GM21528 (cell line): ENCODE measurements around the gene SENP5.
A peak's percentile ranks its signal among the peaks of the same experiment; 100 is the strongest.

Experiments used
- ATAC-seq: cut with Tn5 transposase; IDR thresholded peaks from one replicate; pipeline ENCODE4 v1.9.1; 2021; ENCODE audit warnings: mild to moderate bottlenecking, moderate library complexity; ENCODE audit not compliant: unreplicated experiment, low FRiP score

SENP5 gene

DNA sequence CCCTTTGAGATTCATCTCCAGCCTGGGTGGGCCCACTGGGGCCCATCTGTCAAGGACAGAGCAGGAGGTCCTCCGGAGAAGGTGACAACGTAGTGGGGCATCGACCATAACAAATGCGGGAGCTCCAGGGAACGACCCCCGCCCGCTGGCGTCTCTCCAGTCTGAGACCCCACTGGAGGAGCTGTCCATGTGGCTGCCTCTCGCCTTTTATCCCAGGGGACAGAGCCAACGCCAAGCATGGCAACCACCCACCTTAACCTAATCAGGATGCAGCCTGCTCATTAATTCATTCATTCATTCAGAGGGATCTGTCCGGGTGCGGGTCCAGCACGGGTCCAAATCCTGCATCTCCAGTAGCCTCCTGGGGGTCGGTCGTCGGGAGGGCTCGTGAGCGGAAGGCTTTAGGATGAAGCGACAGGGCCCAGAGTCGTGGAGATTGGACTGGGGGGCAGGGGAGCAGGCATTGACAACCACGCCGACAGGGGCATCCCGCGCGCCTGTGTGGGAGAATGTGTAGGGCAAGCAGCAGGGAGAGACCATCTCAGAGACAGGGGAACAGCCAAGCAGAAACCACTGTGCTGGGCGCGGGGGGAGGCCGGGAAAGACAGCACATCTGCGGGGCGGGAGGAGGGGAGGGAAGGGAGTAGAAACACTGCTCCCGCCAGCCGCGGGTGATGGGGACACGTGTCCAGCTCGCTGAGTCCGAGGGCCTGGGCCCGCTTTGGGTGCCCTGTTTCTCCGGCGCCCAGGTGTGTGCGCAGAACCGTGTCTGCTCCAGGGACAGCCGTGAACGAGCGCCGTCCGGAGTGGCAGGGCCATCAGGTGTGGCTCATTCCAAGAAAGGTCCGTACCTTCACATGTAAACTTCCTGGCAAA, 99.0 kb downstream of the SENP5 start:
- ATAC-seq, result no peak

DNA sequence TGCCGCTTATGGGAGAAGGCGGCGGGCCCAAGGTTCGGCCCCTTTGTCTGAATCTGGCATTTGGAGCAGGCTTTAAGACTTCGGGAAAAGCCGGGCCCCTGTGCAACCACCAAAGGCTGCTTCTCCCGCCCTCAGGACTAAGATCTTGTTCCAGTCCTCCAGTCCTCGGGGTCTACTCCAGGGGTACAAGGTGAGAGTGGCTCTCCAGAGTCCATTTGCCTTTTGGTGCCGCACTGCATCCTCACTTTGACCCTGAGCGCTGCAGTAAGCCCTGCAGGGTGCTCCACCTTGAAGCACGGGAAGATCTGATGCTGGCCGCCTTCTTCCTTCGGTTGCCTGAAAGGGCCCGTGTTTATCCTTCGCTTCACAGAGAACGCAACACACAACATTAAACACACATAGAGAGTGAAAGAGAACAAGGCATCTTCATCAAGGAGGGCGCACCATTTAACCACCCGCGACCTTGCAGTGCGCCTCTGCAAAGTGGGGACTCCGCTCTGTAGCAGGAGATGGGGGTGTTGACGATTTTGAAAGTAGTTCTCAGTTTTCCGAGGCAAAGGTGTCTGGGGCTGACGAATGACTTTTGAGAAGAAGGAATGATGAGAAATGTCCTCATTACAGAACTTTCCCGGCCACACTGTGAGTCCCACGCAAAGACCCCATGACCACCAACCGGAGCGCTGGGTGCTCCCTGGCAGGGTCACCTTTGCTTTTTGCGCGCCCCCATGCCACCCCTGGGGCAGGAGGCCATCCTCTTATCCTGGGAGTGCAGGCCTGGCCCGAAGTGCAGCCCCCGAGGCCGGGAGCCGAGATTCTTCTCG, 99.9 kb downstream of the SENP5 start:
- ATAC-seq, result no peak

DNA sequence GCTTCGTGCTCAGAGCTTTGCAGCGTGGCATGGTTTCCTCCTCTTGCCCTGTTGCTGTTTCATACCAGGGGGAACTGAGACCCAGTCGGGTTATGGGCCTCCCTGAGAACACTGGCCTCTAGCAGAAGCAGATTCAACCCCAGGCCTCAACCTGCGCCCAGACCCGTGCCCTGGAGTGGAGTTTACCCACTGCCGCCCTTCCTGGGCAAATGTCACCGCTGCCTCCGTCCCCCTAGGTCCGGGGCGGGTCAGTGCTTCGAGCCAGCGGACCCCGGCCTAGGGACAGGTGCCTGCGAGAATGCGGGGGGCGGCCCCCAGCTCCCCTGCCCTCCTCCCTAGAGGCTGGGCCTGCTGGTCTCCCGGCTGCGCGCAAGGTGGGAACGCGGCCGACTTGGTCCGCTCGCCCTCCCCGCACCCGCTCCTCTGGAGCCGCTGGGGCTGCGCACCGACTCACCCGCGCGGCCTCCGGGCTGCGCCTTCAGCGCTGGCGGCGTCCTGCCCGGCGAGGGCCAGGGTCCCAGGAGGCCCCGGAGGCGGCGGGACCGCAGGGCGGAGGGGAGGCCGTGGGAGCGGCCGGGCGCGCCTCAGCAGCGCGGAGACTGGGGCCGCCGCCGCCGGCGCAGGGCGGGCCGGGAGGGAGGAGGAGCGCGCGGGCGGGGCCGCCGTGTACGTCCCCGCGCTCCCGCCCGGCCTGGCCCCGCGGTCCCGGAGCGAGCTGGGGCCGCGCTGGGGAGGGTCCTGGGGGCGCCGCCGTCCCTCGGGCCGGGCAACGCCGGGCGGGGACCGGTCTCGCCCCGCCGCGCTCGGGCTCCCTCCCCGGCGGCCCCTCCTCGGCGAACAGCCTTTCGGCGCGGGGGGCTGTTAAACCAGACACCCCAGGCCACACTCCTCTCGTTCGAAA, 100.8 kb downstream of the SENP5 start, which contains the start of gene PIGZ:
TSS of gene PIGZ (minus strand) at position 601 of the 901 bp plus-strand sequence. CDS start 16,802 bp downstream, outside the sequence.
- peak; percentile 62 for ATAC-seq

DNA sequence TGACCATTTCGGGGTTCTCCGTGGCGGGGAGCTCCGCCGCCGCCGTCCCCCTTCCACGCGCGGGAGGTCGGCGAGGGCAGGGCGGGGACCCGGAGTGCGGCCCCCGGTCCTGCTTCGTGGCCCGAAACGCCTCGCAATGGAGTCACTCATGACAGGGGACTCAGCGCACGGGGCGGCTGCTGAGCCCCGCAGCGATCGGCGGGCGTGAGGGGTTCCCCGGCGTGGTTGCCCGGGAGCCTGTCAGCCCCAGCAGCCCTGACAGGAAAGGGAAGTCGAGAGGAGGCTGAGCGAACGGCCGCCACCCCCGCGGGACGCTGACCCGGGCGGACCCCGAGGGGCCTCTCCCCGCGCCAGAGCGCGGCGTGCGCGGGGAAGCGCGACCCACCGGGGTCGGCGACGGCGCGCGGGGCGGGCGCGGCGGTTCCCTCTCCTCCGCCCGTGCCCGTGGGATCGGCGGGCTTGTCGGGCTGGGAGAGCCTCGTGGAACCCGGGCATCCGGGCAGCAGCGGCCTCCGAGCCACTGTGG, 101.5 kb downstream of the SENP5 start:
- ATAC-seq, result peak; percentile 58

DNA sequence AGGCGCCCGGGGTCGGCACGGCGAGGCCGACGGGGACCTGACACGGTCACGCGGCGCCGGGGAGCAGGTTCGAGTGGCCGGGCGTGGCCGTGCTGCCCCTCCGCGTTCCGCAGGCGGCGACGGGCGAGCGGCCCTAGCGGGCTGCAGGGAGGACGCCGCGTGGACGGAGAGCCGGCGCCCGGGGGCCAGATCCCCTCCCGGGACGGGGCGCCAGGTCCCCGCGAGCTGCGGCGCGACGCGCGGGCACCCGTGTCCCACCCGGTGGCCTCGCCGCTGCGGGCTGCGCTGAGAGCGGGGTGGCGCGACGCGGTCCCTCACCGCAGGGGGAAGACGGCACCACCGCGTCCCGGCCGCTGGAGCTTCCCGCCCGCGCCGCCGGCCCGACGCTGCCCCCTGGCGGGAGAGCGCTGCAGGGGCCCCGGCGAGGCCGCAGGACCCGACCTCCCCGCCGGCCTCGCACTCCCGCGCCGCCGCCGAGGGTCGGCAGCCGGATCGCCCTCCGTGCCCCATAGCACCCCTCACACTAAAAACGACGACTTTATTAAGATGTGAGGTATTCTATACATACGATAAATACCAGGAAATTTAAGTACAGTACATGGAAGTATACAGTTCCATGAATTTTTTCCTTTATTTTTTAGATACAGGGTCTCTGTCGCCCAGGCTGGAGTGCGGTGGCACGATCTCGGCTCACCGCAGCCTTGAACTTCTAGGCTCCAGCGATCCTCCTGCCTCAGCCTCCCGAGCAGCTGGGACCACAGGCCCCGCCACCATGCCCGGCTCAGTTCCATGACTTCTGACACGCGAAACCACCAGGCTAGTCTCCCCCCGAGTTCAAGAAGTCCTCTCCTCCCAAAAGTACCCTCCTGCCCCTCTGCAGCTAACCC, 102.2 kb downstream of the SENP5 start:
- ATAC-seq, result peak; percentile 61

DNA sequence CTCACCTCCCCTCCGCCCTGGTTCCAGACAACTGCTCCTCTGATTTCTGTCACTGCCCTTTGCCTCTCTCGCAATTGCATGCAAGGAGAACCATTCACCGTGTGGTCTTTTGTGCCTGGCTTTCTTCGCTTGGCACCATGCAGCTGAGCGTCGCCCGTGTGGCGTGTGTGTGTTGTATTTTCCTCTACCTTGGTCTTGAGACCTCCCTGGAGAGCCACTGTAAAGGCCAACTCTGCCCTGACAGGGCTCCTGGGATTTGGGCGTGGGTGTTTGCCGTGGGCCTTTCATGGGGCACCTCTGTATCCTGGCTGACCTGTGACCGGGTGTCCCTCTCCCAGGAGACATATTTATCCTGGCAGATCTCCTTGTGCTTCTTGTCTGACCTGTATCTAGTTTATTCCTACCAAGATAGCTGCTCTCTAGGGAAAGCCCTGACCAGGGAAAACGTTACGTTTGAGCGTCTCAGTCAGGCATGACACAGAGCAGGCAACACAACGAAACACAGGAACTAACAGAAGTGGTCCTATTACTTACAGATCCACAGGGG, 102.9 kb downstream of the SENP5 start:
- ATAC-seq, result no peak

DNA sequence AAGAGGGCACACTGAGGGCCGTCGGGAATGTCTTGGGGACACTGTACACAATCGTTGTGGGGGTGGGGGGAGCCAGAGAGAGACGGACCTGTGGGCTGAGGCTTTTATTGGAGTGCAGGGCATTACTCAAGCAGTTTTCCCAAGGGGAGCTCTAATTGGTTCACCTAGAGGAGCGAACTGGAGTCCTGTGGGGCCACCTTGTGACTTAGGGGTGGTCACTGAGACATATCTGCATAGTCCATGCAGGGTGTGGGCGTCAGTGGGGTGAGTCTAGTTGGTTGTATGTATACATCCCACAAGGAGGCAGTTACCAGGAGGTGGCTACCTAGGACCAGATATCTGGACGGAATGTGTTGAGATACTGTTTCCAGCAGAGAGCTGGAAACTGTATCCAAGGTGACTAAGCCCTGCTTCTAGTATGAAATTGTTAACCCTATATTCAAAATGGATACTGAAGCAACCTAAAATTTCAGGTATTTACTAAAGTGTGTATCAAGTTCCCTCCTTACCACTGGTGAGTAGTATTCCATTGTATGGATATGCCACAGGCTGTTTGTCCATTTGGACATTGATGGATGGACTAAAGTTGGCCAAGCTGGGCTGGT, 103.5 kb downstream of the SENP5 start:
- ATAC-seq, result no peak

DNA sequence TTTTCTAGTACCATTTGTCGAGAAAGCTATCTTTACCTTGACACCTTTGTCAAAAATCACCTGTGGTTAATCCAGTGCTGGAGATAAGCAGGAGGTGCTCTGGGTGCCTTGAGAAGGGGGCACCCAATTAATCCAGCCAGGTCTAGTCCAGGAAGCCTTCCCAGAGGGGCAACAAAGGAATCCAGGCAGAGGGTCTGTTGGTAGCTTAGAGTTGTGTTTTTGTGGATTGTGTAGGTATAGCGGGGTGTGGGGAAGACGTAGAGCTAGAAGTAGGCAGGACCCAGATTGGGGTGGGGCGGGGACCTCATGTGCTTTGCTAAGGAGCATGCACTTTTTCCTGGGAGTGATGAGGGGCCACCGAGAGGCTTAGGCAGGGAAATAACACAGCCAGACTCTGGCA, 106.9 kb downstream of the SENP5 start:
- ATAC-seq, result no peak

DNA sequence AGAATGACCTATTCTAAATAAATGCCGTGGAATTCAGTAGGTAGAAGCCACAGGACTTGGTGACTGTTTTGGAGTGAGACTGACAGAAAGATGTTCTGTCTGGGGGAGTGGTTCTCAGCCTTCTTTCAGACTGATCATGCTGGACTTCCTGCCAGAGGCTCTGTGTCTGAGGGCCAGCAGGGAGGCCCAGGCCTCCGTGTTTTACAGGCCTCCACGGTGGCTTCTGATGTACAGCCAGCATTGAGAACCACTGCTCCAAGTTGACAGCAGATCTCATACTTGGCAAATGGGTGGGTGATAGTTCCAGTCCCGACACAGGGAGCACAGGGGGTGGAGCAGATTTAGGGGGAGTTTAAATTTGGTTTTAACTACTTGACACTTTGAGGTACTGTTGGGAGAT, 107.6 kb downstream of the SENP5 start:
- no peak for ATAC-seq

DNA sequence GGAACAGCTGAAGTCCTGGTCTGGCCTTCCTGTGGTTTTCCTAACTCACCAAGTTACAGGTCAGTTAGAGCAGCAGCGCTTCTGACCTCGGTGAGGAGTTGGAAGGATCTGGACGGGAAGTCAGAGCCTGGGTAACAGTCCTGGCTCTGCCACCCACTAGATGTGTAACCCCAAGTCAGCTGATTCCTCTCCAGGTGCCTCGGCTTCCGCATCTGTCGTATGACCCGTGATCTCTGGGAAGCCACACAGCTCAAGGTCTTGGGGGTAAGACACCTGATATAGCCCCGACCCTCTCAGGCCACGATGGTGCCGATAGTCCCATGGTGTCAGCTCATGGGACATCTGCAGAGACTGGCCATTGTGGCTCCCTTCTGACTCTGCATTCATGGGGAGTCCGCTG, 109.2 kb downstream of the SENP5 start:
- no peak for ATAC-seq

DNA sequence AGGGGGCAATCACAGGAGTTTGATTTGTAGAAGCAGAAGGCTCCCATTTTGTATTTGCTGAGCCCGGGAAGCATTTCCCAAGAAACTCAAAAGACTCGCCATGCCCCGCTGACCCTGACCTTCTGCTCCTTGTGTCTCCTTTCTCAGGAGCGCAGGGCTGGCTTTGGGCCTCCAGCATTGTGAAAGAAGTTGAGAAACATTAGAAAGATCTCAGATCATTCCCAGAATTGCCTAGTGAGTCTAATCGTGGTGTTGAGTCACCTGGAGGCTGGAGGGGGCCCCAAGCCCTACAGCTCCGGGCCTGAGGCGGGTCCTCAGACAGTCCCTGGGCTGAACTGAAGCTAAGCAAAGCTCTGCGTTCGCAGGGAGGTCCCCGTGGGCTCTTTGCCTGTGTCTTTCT, 111.8 kb downstream of the SENP5 start:
- ATAC-seq, result no peak

DNA sequence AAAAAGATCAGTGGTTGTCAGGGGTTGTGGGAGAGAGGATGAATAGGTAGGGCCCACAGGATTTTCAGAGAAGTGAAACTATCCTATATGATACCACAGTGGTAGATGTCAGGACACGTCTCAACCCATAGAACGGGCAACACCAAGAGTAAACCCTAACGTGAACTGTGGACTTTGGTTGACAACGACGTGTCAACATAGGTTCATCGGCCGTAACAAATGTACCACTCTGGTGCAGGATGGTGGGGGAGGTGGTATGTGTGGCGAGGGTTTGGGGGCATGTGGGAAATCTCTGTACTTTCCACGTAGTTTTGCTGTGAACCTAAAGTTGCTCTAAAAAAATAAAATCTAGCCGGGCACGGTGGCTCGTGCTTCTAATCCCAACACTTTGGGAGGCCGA, 113.9 kb downstream of the SENP5 start:
- ATAC-seq, result no peak

DNA sequence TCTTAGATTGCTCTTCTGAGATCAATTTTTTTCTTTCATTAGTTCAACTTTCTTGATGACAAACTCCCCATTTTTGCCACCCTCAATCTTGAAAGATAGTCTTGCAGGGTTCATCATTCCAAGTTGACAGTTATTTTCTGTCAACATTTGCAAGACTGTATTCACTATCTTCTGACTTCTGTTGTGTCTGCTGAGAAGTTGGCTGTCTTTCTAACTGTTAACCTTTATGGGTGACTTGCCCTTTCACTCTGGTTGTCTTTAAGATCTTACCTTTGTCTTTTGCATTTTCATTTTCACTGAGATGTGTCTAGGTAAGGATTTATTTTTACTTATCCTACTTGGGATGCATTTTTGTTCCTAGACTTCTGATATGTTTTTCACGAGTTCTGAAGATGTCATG, 115.5 kb downstream of the SENP5 start:
- ATAC-seq, result no peak
